ENCODE results near the gene CDX4.

GRCh38 chrX:73446831-73447230 is at the start of gene CDX4:
- TF ChIP-seq CTCF (IDR thresholded peaks at IDR 0.05; ENCODE audit: low read depth, low read length), result no peak
- TF ChIP-seq EZH2phosphoT487 (IDR thresholded peaks at IDR 0.05; ENCODE audit: low read depth), result no peak

All from OCI-LY3 (cell line).